PC-3 (cell line): ENCODE data around the gene AFF3. TPM values are rescaled to one million over a fixed set of nuclear protein-coding genes. Genes with fewer than 3 reads are reported as not detected.

Source experiments
- ATAC-seq: fragments of 200-7000 bp; cut with Tn5 transposase; 2 replicates; pipeline ENCODE4 v1.9.1; 2020; ENCODE audit warnings: mild to moderate bottlenecking, moderate library complexity
- BruUV-seq: library from RNA; stranded (reverse); fragments of 400-500 nt; replicated peaks from 2 replicates; lab custom pipeline; 2021; lab: Mats Ljungman, UMichigan
- CTCF ChIA-PET: fragments of 300-600 bp; sonication (Branson Sonifier 250); formaldehyde crosslinking; loops from one replicate; lab custom pipeline; 2022; ENCODE audit warnings: antibody characterized with exemption; lab: Charles Lee
- POLR2A ChIA-PET: fragments of 300-600 bp; sonication (Branson Sonifier 250); formaldehyde crosslinking; loops from one replicate; lab custom pipeline; 2022; ENCODE audit warnings: antibody characterized with exemption; ENCODE audit not compliant: unreplicated experiment; lab: Charles Lee
- DNase-seq: peaks from one replicate; pipeline ENCODE4 v3.0.0-alpha.2; 2015
- H2AFZ ChIP-seq: fragments of 300-600 bp; sonication (generic); 2 replicates; pipeline ENCODE4 v1.6.0; 2016; ENCODE audit warnings: antibody characterized with exemption, low read length
- H3F3A ChIP-seq: fragments of 300-600 bp; sonication (generic); one replicate; pipeline ENCODE4 v1.6.0; 2017; ENCODE audit warnings: antibody characterized with exemption, low read length, control low read depth, mild to moderate bottlenecking; ENCODE audit not compliant: unreplicated experiment
- H3K27ac ChIP-seq: fragments of 300-600 bp; sonication (generic); 2 replicates; pipeline ENCODE4 v1.5.1; 2016; ENCODE audit warnings: mild to moderate bottlenecking, low read length
- H3K27me3 ChIP-seq: fragments of 300-600 bp; sonication (generic); 2 replicates; pipeline ENCODE4 v1.6.1; 2016; ENCODE audit warnings: low read length, mixed read lengths
- H3K36me3 ChIP-seq: fragments of 300-600 bp; sonication (generic); 2 replicates; pipeline ENCODE4 v1.6.1; 2016; ENCODE audit warnings: low read depth, mixed run types, low read length, mixed read lengths
- H3K4me1 ChIP-seq: fragments of 300-600 bp; sonication (generic); 2 replicates; pipeline ENCODE4 v1.5.1; 2016; ENCODE audit warnings: low read length; ENCODE audit not compliant: insufficient read depth
- H3K4me2 ChIP-seq: fragments of 300-600 bp; sonication (generic); 2 replicates; pipeline ENCODE4 v1.6.0; 2016; ENCODE audit warnings: low read length
- H3K4me3 ChIP-seq: fragments of 300-600 bp; sonication (generic); 2 replicates; pipeline ENCODE4 v1.5.1; 2016; ENCODE audit warnings: mild to moderate bottlenecking, low read length, mixed read lengths
- H3K79me2 ChIP-seq: fragments of 300-600 bp; sonication (generic); 2 replicates; pipeline ENCODE4 v1.6.1; 2017; ENCODE audit warnings: low read length, mixed read lengths
- H3K9ac ChIP-seq: fragments of 300-600 bp; sonication (generic); 2 replicates; pipeline ENCODE4 v1.6.0; 2016; ENCODE audit warnings: mild to moderate bottlenecking, low read length
- H3K9me2 ChIP-seq: fragments of 300-600 bp; sonication (generic); replicated peaks from 2 replicates; pipeline ENCODE4 v1.6.1; 2016; ENCODE audit warnings: mixed run types, low read length, mixed read lengths
- H3K9me3 ChIP-seq: fragments of 300-600 bp; sonication (generic); 2 replicates; pipeline ENCODE4 v1.6.1; 2016; ENCODE audit warnings: low read length, mixed read lengths
- H4K20me1 ChIP-seq: fragments of 300-600 bp; sonication (generic); 2 replicates; pipeline ENCODE4 v1.6.1; 2016; ENCODE audit warnings: low read length, mixed read lengths
- EZH2 ChIP-seq: fragments of 300-600 bp; sonication (generic); IDR thresholded peaks from one replicate; pipeline ENCODE4 v1.6.1; 2017; ENCODE audit warnings: antibody characterized with exemption, mild to moderate bottlenecking, low read length; ENCODE audit not compliant: unreplicated experiment
- EZH2phosphoT487 ChIP-seq: fragments of 300-600 bp; sonication (generic); IDR thresholded peaks from 2 replicates; pipeline ENCODE4 v1.6.1; 2018; ENCODE audit warnings: mild to moderate bottlenecking, antibody characterized with exemption, low read length, borderline replicate concordance
- intact Hi-C: fragments of 100-400 bp; cut with micrococcal nuclease; formaldehyde crosslinking; loops from 2 replicates; pipeline ENCODE4 v1.9.0; 2023
- total RNA-seq: library from RNA; depleted of rRNA; stranded (reverse); fragments of >200 nt; gene quantifications from 2 replicates; pipeline ENCODE4 v1.2.3, GENCODE V29; 2014
- TF ChIP-seq, protein P1 (sequence below): fragments of 300-600 bp; sonication (generic); conservative IDR thresholded peaks from 2 replicates; pipeline ENCODE4 v1.5.1; 2017; ENCODE audit warnings: antibody characterized with exemption, low read depth, mild to moderate bottlenecking, low read length

AFF3 gene
- total RNA-seq, 1 experiment from 2014 or later = 0.04 TPM

GRCh38 chr2:100015849-100016248, 126.5 kb downstream of the AFF3 start:
- Histone ChIP-seq H3K27ac (no peak overlapping the region), H3K79me2 (no peaks in the 10 kb centered on the region), H3K4me3 (no peak overlapping the region), H3K9ac (no peak overlapping the region), H4K20me1 (no peaks in the 10 kb centered on the region), H3K27me3 (no peaks in the 10 kb centered on the region), H2AFZ (no peak overlapping the region), H3F3A (no peaks in the 10 kb centered on the region), H3K9me3 (no peaks in the 10 kb centered on the region), H3K4me1 (peaks cover 26% of the 10 kb centered on the region), H3K4me2 (no peak overlapping the region), H3K9me2 (no peaks in the 10 kb centered on the region), H3K36me3 (no peaks in the 10 kb centered on the region)
- POLR2A ChIA-PET = no interaction called here
- CTCF ChIA-PET = no interaction called here
- ATAC-seq (no peak), DNase-seq (no peak)
- TF ChIP-seq EZH2phosphoT487 = no peak
- TF ChIP-seq EZH2 = no peak
- TF ChIP-seq, protein P1, sequence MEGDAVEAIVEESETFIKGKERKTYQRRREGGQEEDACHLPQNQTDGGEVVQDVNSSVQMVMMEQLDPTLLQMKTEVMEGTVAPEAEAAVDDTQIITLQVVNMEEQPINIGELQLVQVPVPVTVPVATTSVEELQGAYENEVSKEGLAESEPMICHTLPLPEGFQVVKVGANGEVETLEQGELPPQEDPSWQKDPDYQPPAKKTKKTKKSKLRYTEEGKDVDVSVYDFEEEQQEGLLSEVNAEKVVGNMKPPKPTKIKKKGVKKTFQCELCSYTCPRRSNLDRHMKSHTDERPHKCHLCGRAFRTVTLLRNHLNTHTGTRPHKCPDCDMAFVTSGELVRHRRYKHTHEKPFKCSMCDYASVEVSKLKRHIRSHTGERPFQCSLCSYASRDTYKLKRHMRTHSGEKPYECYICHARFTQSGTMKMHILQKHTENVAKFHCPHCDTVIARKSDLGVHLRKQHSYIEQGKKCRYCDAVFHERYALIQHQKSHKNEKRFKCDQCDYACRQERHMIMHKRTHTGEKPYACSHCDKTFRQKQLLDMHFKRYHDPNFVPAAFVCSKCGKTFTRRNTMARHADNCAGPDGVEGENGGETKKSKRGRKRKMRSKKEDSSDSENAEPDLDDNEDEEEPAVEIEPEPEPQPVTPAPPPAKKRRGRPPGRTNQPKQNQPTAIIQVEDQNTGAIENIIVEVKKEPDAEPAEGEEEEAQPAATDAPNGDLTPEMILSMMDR = no peak
- no TSS peak for BruUV-seq
- intact Hi-C loops = no loop called here

- no peaks in the 10 kb centered on the region for H3K27me3 ChIP-seq
- peak; percentile 99 for ATAC-seq
- TSS peak; percentile 52 for BruUV-seq
- peak; percentile 80 for DNase-seq
- H3K79me2 ChIP-seq = no peaks in the 10 kb centered on the region
- no peak for TF ChIP-seq EZH2phosphoT487
- no peak overlapping the region for H3K9ac ChIP-seq
- 0 out of 2 replicates have a peak overlapping the region, but pooled peaks have one; percentile 1 for H3K4me2 ChIP-seq
- peak overlapping the region; percentile 1; the same call in 1 of the 2 replicates for H3K27ac ChIP-seq
- no peaks in the 10 kb centered on the region for H3F3A ChIP-seq
- H2AFZ ChIP-seq = no peak overlapping the region
- peaks cover 28% of the 10 kb centered on the region for H3K4me1 ChIP-seq
- CTCF ChIA-PET = no interaction called here
- no peaks in the 10 kb centered on the region for H3K36me3 ChIP-seq
- H3K9me3 ChIP-seq = no peaks in the 10 kb centered on the region
- H3K9me2 ChIP-seq = no peaks in the 10 kb centered on the region
- H4K20me1 ChIP-seq = no peaks in the 10 kb centered on the region
- H3K4me3 ChIP-seq = no peak overlapping the region
- POLR2A ChIA-PET = interaction anchor here (0.7 kb wide), 1 partner anchor 213 kb away, joined by 5 read pairs; no protein-coding TSS in a partner anchor
- intact Hi-C loops = loop anchor here (1.0 to 5.0 kb wide), 2 partner anchors 39 to 192 kb away; no protein-coding TSS in a partner anchor
Observed at GRCh38 chr2:100013892-100014677, 128.3 kb downstream of the AFF3 start.

- H3K4me3 ChIP-seq = no peak overlapping the region
- H3K4me2 ChIP-seq = no peak overlapping the region
- no peaks in the 10 kb centered on the region for H3K36me3 ChIP-seq
- ATAC-seq = no peak
- H3K9me3 ChIP-seq = no peaks in the 10 kb centered on the region
- H3K9ac ChIP-seq = no peak overlapping the region
- intact Hi-C loops = loop anchor here (5.0 kb wide), 1 partner anchor 190 kb away; no protein-coding TSS in a partner anchor
- H3K27ac ChIP-seq = no peak overlapping the region
- ChIA-PET CTCF (no interaction called here), POLR2A (interaction anchor here (0.6 kb wide), 1 partner anchor 181 kb away, joined by 5 read pairs; no protein-coding TSS in a partner anchor)
- H3K4me1 ChIP-seq = peaks cover 19% of the 10 kb centered on the region
- no peaks in the 10 kb centered on the region for H3K9me2 ChIP-seq
- TF ChIP-seq, protein P1 = no peak
- no peak for TF ChIP-seq EZH2phosphoT487
- no peaks in the 10 kb centered on the region for H3K79me2 ChIP-seq
- no TSS peak for BruUV-seq
- H3F3A ChIP-seq = no peaks in the 10 kb centered on the region
- H2AFZ ChIP-seq = no peak overlapping the region
- no peak for DNase-seq
- no peaks in the 10 kb centered on the region for H4K20me1 ChIP-seq
- H3K27me3 ChIP-seq = no peaks in the 10 kb centered on the region
Observed at GRCh38 chr2:100012561-100012960, 129.8 kb downstream of the AFF3 start.
